A549 (cell line): ENCODE measurements around the gene GPNMB.

ENCODE experiments used
- CEBPB ChIP-seq, 2 experiments: fragments of >200 bp in 1 of 2; sonication (Bioruptor Twin) in 1 of 2; formaldehyde crosslinking in 1 of 2; IDR thresholded peaks; 2 replicates each; pipeline ENCODE4 v1.6.1; 2012 to 2016
- MAZ ChIP-seq: fragments of 150-350 bp; IDR thresholded peaks from 2 replicates; pipeline ENCODE4 v1.6.1; 2014; ENCODE audit warnings: antibody characterized with exemption, low read depth, low read length, borderline replicate concordance
- RAD21 ChIP-seq, 2 experiments: fragments of >200 bp in 1 of 2; sonication (Bioruptor Twin) in 1 of 2; formaldehyde crosslinking in 1 of 2; IDR thresholded peaks in 1 of 2; conservative IDR thresholded peaks in 1 of 2; 2 replicates in 1 of 2; 3 replicates in 1 of 2; pipeline ENCODE4 v1.6.1; 2012 to 2018; ENCODE audit warnings: inconsistent platforms in 1 of 2

- TF ChIP-seq CEBPB (IDR thresholded peaks at IDR 0.05) (no peak), RAD21 (conservative IDR thresholded peaks at IDR 0.05 in 1 of 2, IDR thresholded peaks at IDR 0.05 in 1 of 2) (no peak), MAZ (no peak)
These were observed 4.3 kb upstream of the GPNMB start for GRCh38 chr7:23242321-23242720.
